ENCODE measurements around the gene AKAP11. TPM values are rescaled to one million over a fixed set of nuclear protein-coding genes. Genes with fewer than 3 reads are reported as not detected.

AKAP11 gene
- total and polyA plus RNA-seq, 9 donors, result 10.0 to 41.0 (median 32.4) TPM

DNA sequence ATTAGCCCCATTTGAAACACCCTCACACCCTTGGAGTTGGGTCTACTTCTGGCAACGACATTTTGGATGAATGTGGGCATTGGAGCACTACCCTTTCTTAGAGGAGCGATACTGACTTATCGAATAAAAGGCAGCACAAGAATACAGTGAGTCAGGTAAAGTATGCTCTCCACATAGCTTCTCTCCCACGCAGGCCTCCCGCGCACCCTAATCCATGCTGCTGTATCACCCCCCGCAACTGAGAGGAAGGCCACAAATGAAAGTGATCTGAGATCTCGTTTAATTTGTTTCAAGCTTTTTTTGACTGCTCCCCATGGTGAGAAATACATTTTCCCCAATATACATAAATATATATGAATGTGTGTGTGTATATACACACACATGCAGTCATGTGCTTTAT, 25.4 kb upstream of the AKAP11 start:
- Histone ChIP-seq H3K4me3 (no peak overlapping the region), H3K4me1 (ENCODE audit: insufficient read depth) (no peaks in the 10 kb centered on the region), H3K27ac (no peak overlapping the region), H3K36me3 (no peaks in the 10 kb centered on the region), H3K27me3 (no peaks in the 10 kb centered on the region), H3K9me3 (no peaks in the 10 kb centered on the region)
- DNase-seq, result no peak
- TF ChIP-seq POLR2A (IDR thresholded peaks at IDR 0.05) (no peak), EP300 (IDR thresholded peaks at IDR 0.05) (no peak)
- TF ChIP-seq, protein P1, sequence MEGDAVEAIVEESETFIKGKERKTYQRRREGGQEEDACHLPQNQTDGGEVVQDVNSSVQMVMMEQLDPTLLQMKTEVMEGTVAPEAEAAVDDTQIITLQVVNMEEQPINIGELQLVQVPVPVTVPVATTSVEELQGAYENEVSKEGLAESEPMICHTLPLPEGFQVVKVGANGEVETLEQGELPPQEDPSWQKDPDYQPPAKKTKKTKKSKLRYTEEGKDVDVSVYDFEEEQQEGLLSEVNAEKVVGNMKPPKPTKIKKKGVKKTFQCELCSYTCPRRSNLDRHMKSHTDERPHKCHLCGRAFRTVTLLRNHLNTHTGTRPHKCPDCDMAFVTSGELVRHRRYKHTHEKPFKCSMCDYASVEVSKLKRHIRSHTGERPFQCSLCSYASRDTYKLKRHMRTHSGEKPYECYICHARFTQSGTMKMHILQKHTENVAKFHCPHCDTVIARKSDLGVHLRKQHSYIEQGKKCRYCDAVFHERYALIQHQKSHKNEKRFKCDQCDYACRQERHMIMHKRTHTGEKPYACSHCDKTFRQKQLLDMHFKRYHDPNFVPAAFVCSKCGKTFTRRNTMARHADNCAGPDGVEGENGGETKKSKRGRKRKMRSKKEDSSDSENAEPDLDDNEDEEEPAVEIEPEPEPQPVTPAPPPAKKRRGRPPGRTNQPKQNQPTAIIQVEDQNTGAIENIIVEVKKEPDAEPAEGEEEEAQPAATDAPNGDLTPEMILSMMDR (IDR thresholded peaks at IDR 0.05), result no peak
- WGBS, 3 donors, result 85 to 91% (median 91%) methylated on average over 8 of the region's 8 CpGs
- intact Hi-C loops (cut with DNase I), result no loop called here

GRCh38 chr13:42247883-42248282, 24.1 kb upstream of the AKAP11 start:
- intact Hi-C loops (cut with DNase I), result no loop called here
- H3K36me3 ChIP-seq, result no peaks in the 10 kb centered on the region
- H3K27me3 ChIP-seq, result no peaks in the 10 kb centered on the region
- H3K9me3 ChIP-seq, result no peaks in the 10 kb centered on the region
- H3K4me1 ChIP-seq (ENCODE audit: insufficient read depth), result no peaks in the 10 kb centered on the region
- DNase-seq, result no peak
- no peak overlapping the region for H3K27ac ChIP-seq
- H3K4me3 ChIP-seq, result no peak overlapping the region
- TF ChIP-seq POLR2A (IDR thresholded peaks at IDR 0.05) (no peak), EP300 (IDR thresholded peaks at IDR 0.05) (no peak)
- TF ChIP-seq, protein P1 (IDR thresholded peaks at IDR 0.05), result no peak
- WGBS, 3 donors, result 65 to 80% (median 79%) methylated on average over 2 of the region's 2 CpGs

GRCh38 chr13:42255886-42256285, 16.1 kb upstream of the AKAP11 start:
- Histone ChIP-seq H3K27me3 (no peaks in the 10 kb centered on the region), H3K36me3 (no peaks in the 10 kb centered on the region), H3K27ac (no peak overlapping the region), H3K4me3 (no peak overlapping the region), H3K9me3 (no peaks in the 10 kb centered on the region), H3K4me1 (ENCODE audit: insufficient read depth) (no peaks in the 10 kb centered on the region)
- DNase-seq, result no peak
- WGBS, 3 donors, result 45 to 54% (median 52%) methylated on average over 5 of the region's 5 CpGs
- no peak for TF ChIP-seq EP300 (IDR thresholded peaks at IDR 0.05)
- no peak for TF ChIP-seq POLR2A (IDR thresholded peaks at IDR 0.05)
- intact Hi-C loops (cut with DNase I), result no loop called here

DNA sequence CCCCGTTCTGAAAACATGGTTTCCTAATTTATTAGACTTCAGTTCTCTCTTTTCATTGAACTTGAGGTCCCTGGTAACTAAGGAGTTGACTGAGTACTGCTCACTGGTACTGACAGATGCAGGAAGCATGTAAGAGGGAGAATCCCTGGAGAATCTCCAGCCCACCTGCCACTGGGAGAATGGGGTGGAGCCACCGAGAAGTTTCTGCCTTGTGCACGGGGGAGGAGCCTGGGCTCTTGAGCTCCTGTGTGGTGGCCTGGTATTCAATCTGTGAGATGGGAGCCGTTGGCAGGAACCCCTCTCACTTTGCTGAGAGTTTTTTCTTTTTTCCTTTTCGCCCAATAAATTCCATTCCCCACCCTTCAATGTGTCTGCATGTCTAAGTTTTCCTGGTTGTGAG, 13.2 kb upstream of the AKAP11 start:
- intact Hi-C loops (cut with DNase I), result no loop called here
- 51 to 61% (median 56%) methylated on average over 5 of the region's 5 CpGs for WGBS, 3 donors
- TF ChIP-seq, protein P1 (IDR thresholded peaks at IDR 0.05), result no peak
- TF ChIP-seq POLR2A (IDR thresholded peaks at IDR 0.05) (no peak), EP300 (IDR thresholded peaks at IDR 0.05) (no peak)
- Histone ChIP-seq H3K27ac (no peak overlapping the region), H3K4me1 (ENCODE audit: insufficient read depth) (no peaks in the 10 kb centered on the region), H3K27me3 (no peaks in the 10 kb centered on the region), H3K9me3 (no peaks in the 10 kb centered on the region), H3K36me3 (no peaks in the 10 kb centered on the region), H3K4me3 (no peak overlapping the region)
- no peak for DNase-seq

DNA sequence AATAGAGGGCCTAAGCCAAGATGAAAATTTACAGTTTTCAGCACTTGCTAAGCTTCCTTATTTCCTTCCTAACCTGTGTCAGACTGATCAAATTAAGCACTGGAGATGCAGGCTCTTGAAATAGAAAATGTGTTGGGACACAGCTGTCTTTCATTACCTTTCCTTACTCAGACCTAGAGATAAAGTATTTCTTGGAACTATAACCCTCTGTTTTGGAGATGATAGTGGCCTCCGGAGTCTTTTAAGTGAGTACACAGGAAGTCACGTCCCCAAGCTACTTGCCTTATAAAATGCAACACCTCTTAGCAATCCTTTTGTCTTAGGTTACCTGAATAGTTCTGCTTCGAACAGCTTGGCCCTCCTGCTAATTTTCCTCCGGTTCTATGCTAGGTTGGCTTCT, 12.4 kb upstream of the AKAP11 start:
- no peak for DNase-seq
- Histone ChIP-seq H3K9me3 (no peaks in the 10 kb centered on the region), H3K4me1 (ENCODE audit: insufficient read depth) (no peaks in the 10 kb centered on the region), H3K27me3 (no peaks in the 10 kb centered on the region), H3K36me3 (no peaks in the 10 kb centered on the region), H3K4me3 (no peak overlapping the region), H3K27ac (no peak overlapping the region)
- TF ChIP-seq EP300 (IDR thresholded peaks at IDR 0.05) (no peak), POLR2A (IDR thresholded peaks at IDR 0.05) (no peak)
- TF ChIP-seq, protein P1 (IDR thresholded peaks at IDR 0.05), result no peak
- 55 to 65% (median 64%) methylated on average over 4 of the region's 4 CpGs for WGBS, 3 donors
- intact Hi-C loops (cut with DNase I), result no loop called here

Measured in ovary (tissue), 9 donors.